Lower lobe of right lung (tissue), 2 donors: ENCODE results near the gene BIRC5. TPM values are rescaled to one million over a fixed set of nuclear protein-coding genes. Genes with fewer than 3 reads are reported as not detected.

Source experiments
- ATAC-seq, 2 donors: fragments of 200-7000 bp; cut with Tn5 transposase; one replicate each; pipeline ENCODE4 v1.9.1; 2020 to 2022; ENCODE audit warnings: mild to moderate bottlenecking in 2 of 2, moderate library complexity in 2 of 2
- DNase-seq: peaks from one replicate; pipeline ENCODE4 v3.0.0-alpha.2; 2020
- H3K27ac ChIP-seq: fragments of 200-600 bp; one replicate; pipeline ENCODE4 v1.8.0; 2022
- H3K27me3 ChIP-seq: fragments of 200-600 bp; one replicate; pipeline ENCODE4 v1.8.0; 2022; ENCODE audit warnings: low read depth
- H3K36me3 ChIP-seq: fragments of 200-600 bp; one replicate; pipeline ENCODE4 v1.8.0; 2022; ENCODE audit warnings: mild to moderate bottlenecking
- H3K4me1 ChIP-seq: fragments of 200-600 bp; one replicate; pipeline ENCODE4 v1.8.0; 2022
- H3K4me3 ChIP-seq: fragments of 200-600 bp; one replicate; pipeline ENCODE4 v1.8.0; 2022; ENCODE audit warnings: mild to moderate bottlenecking
- H3K9me3 ChIP-seq: fragments of 200-600 bp; one replicate; pipeline ENCODE4 v1.8.0; 2022
- intact Hi-C: fragments of 100-400 bp; cut with DNase I; formaldehyde crosslinking; loops from one replicate; pipeline ENCODE4 v1.11.0; 2022
- total RNA-seq: library from RNA; stranded (reverse); fragmentation: NEBNext Ultra II Directional; extraction: Animal tissue kit (Norgen Biotek cat#: 25700); gene quantifications from one replicate; pipeline ENCODE4 v1.2.1, GENCODE V29; 2021
- TF ChIP-seq, protein P1 (sequence below): fragments of 200-600 bp; IDR thresholded peaks from one replicate; pipeline ENCODE4 v1.8.0; 2022; ENCODE audit warnings: antibody characterized with exemption, mild to moderate bottlenecking
- donor health status: DM: no; HTN: yes; CAD: no; lungs with severe emphysema.

BIRC5 gene
- total RNA-seq, 1 donor from 2014 or later, result 1.8 TPM

DNA sequence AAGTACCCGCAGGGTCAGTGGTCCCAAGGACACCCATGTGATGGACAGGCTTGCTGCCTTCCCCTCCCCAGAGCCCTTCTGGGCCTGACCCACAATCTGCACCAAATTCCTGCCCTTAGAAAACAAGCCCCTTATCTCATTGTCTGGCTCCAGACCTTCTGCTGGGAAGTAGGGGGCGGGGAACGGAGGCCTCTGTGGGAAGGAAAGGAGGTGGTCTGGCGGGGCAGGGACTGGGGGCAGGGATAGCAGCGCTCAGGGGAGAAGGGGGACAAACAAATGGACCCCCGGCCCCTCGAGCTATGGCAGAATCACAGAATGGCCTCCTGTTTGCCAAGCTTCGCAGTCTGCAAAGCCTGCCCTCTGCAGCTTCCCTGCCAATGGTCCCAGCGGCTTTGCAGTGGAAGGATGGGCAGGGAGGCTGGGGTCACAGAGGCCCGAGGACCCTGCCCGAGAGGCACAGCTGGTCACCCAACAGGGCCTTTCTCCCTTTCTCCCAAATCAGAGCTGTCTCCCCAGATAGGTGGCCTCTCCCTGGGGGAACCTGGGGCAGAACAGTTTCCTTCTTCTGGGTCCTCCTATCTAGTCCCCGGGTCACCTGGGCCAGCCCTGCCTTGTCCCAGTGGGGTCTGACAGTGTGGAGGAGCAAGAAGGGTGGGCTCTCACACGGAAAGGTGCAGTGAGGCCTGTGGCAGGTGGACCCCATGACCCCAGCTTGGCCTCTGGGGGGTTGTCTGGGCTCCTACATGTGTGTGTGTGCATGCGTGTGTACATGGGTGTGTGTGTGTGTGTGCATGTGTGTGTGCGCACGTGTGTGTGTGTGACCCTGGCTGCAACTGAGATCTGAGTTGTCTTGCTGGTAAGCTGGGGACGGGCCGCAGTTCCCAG lies 42.9 kb downstream of the BIRC5 start:
- H3K4me3 ChIP-seq, result no peak overlapping the region
- no peaks in the 10 kb centered on the region for H3K27me3 ChIP-seq
- no peaks in the 10 kb centered on the region for H3K9me3 ChIP-seq
- no peak for ATAC-seq
- H3K27ac ChIP-seq, result peak overlapping the region; percentile 87
- H3K36me3 ChIP-seq, result no peaks in the 10 kb centered on the region
- DNase-seq, result no peak
- peaks cover 57% of the 10 kb centered on the region for H3K4me1 ChIP-seq
- TF ChIP-seq, protein P1, sequence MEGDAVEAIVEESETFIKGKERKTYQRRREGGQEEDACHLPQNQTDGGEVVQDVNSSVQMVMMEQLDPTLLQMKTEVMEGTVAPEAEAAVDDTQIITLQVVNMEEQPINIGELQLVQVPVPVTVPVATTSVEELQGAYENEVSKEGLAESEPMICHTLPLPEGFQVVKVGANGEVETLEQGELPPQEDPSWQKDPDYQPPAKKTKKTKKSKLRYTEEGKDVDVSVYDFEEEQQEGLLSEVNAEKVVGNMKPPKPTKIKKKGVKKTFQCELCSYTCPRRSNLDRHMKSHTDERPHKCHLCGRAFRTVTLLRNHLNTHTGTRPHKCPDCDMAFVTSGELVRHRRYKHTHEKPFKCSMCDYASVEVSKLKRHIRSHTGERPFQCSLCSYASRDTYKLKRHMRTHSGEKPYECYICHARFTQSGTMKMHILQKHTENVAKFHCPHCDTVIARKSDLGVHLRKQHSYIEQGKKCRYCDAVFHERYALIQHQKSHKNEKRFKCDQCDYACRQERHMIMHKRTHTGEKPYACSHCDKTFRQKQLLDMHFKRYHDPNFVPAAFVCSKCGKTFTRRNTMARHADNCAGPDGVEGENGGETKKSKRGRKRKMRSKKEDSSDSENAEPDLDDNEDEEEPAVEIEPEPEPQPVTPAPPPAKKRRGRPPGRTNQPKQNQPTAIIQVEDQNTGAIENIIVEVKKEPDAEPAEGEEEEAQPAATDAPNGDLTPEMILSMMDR, result no peak
- intact Hi-C loops, result no loop called here

DNA sequence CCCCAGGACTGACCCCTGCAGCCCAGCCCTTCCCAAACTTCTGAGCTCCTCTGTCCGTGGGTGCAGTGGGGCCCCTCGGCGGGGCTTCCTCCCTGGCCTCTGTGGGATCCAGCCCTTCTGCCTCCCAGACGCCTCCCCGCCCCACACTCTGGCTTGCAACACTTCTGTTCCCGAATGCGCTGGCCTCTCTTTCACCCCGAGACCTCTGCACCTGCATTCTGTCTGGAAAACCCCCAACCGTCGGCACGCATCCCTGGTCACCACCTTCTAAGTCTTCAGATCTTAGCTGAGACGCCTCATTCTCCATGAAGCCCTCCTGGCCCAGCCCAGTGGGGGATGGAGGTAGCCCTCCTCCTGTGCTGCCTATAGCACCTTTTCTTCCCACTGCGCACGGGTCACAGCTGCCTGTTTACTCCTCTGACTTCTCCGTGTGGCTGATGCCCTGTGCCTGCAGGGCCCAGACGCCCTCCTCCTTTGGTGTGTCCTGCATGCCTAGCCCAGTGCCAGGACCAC lies 43.8 kb downstream of the BIRC5 start:
- DNase-seq (peak; percentile 70), ATAC-seq (peak; percentile 2 to 14)
- H3K27me3 ChIP-seq, result no peaks in the 10 kb centered on the region
- TF ChIP-seq, protein P1, result no peak
- H3K4me1 ChIP-seq, result peaks cover 61% of the 10 kb centered on the region
- H3K36me3 ChIP-seq, result no peaks in the 10 kb centered on the region
- intact Hi-C loops, result no loop called here
- peak overlapping the region; percentile 87 for H3K27ac ChIP-seq
- H3K9me3 ChIP-seq, result no peaks in the 10 kb centered on the region
- no peak overlapping the region for H3K4me3 ChIP-seq

GRCh38 chr17:78258323-78259191 lies 44.5 kb downstream of the BIRC5 start:
- H3K27me3 ChIP-seq, result no peaks in the 10 kb centered on the region
- intact Hi-C loops, result no loop called here
- no peaks in the 10 kb centered on the region for H3K9me3 ChIP-seq
- TF ChIP-seq, protein P1, result no peak
- ATAC-seq, result peak; percentile 26 to 61
- H3K36me3 ChIP-seq, result no peaks in the 10 kb centered on the region
- H3K4me1 ChIP-seq, result peaks cover 61% of the 10 kb centered on the region
- peak overlapping the region; percentile 87 for H3K27ac ChIP-seq
- peak; percentile 86 for DNase-seq
- H3K4me3 ChIP-seq, result peak overlapping the region; percentile 9

DNA sequence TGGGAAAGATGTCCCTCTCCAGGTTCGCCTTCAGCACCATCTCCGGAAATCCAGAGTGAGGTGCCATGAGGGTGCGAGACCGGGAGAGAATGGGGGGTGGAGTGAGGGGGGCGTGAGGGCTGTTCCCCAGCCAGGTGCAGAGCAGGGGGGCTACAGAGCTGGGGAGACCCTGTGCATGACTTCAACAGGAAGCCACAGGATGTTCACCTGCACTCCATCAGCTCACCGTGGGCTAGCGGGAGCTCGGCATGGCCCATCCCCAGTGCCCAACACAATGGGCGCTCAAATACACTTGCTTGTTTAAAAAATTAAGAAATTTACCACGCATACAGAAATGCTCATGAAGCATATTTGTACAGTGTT lies 45.1 kb downstream of the BIRC5 start:
- H3K4me1 ChIP-seq, result peaks cover 62% of the 10 kb centered on the region
- TF ChIP-seq, protein P1, result no peak
- H3K27me3 ChIP-seq, result no peaks in the 10 kb centered on the region
- H3K4me3 ChIP-seq, result peak overlapping the region; percentile 9
- H3K27ac ChIP-seq, result peak overlapping the region; percentile 87
- intact Hi-C loops, result no loop called here
- ATAC-seq (no peak), DNase-seq (no peak)
- no peaks in the 10 kb centered on the region for H3K36me3 ChIP-seq
- no peaks in the 10 kb centered on the region for H3K9me3 ChIP-seq

DNA sequence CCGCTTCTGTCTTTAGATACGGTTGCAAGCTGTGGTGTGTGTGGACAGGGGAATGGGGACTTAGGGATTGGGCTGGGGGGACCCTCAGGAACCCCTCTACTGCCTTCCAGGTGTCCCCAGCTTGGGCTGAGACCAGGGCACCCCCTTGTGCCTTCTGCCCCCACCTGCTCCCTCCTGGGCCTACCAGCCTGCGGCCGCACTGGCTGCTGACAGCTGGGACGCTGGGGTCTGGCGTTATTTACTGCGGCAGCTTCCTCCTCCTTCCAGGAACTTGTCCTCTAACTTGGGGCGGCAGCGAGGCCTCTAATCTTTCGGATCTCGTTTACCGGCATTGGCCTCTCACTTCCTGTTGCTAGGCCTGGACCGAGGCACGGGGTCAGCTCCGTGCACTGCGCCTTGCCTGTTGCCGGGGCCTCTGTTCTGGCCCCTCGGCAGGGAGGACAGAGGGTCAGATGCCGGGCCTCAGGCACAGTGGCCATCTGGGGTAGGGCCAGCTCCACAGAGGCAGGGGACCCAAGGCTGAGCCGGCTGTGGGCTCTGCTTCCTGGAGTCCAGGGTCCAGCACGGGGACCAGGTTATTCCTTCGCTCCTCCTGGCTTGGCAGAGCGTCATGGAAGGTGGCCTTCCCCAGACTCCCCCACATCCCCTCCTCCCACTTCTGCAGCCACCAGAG lies 49.1 kb downstream of the BIRC5 start:
- Histone ChIP-seq H3K4me1 (peaks cover 54% of the 10 kb centered on the region), H3K9me3 (no peaks in the 10 kb centered on the region), H3K27me3 (no peaks in the 10 kb centered on the region), H3K4me3 (no peak overlapping the region), H3K36me3 (no peaks in the 10 kb centered on the region), H3K27ac (peak overlapping the region; percentile 85)
- intact Hi-C loops, result no loop called here
- peak; percentile 37 to 39 for ATAC-seq
- TF ChIP-seq, protein P1, result no peak
- peak; percentile 80 for DNase-seq
